ENCODE data around the gene CDC73.

DNA sequence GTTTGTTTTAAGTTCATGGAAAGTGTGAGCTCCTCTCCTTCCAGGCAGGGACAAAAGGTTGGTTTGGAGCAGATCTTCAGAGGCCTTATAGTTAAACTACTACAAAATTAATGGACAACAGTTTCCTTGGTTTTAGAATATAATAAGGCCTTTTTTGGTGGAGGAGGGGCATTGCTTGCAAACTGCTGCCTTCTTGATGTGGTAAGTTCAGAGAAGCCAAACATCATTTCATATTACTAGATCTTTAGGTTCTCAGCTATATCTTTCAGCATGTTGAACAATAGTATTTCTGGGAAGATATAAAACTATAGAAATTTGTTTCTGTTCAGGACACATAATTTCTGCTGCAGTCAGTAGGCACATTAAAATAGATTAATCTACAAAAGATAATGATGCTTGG is 162.4 kb downstream of the CDC73 start:
- TF ChIP-seq YY1 (IDR thresholded peaks at IDR 0.05; ENCODE audit: extremely low read depth, insufficient replicate concordance, low read depth, low read length) (no peak), POLR2AphosphoS5 (IDR thresholded peaks at IDR 0.05; ENCODE audit: low read depth, low read length) (no peak)
- TF ChIP-seq, protein P1, sequence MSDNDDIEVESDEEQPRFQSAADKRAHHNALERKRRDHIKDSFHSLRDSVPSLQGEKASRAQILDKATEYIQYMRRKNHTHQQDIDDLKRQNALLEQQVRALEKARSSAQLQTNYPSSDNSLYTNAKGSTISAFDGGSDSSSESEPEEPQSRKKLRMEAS (IDR thresholded peaks at IDR 0.05): no peak

Data from HCT116 (cell line).